ENCODE results near the gene SUB1. TPM values are rescaled to one million over a fixed set of nuclear protein-coding genes. Genes with fewer than 3 reads are reported as not detected.
"Not testable (repeated sequence)": the region's sequence is repeated elsewhere in the genome, so short reads cannot be mapped to it uniquely, and the experiment has no call there.

SUB1 gene
- total and polyA plus RNA-seq, 2 donors (not counting 1 experiment from before 2014, with no cell fraction given) = 88.0 to 358 TPM

DNA sequence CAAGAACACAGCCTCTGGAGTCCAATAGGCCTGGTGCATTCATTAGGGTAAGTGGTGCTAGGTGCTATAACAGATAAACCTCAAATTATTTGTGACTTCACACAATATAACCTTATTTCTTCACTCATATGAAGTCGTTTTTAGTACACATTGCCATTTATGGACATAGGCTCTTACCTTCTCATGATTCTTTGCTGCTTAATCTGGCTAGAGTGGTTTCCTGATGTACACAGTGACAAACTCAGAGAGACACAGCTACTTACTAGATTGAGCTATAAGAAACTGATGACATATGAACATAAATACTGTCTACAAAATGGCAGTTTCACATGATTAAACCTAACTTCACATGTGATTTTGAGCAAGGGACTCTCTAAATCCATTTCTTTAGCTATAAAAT lies 14.2 kb upstream of the SUB1 start:
- TF ChIP-seq, protein P1, sequence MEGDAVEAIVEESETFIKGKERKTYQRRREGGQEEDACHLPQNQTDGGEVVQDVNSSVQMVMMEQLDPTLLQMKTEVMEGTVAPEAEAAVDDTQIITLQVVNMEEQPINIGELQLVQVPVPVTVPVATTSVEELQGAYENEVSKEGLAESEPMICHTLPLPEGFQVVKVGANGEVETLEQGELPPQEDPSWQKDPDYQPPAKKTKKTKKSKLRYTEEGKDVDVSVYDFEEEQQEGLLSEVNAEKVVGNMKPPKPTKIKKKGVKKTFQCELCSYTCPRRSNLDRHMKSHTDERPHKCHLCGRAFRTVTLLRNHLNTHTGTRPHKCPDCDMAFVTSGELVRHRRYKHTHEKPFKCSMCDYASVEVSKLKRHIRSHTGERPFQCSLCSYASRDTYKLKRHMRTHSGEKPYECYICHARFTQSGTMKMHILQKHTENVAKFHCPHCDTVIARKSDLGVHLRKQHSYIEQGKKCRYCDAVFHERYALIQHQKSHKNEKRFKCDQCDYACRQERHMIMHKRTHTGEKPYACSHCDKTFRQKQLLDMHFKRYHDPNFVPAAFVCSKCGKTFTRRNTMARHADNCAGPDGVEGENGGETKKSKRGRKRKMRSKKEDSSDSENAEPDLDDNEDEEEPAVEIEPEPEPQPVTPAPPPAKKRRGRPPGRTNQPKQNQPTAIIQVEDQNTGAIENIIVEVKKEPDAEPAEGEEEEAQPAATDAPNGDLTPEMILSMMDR (conservative IDR thresholded peaks at IDR 0.05 in 1 of 2, IDR thresholded peaks at IDR 0.05 in 1 of 2; ENCODE audit: low read depth in 1 of 2, low read length in 2 of 2) = no peak
- no peak for TF ChIP-seq EZH2 (IDR thresholded peaks at IDR 0.05; ENCODE audit: low read length, missing control alignments)
- no peak overlapping the region for H3K4me3 ChIP-seq (replicated peaks in 1 of 4; ENCODE audit: control extremely low read depth in 1 of 4, insufficient read depth in 1 of 4, low read depth in 3 of 4, low read length in 4 of 4)
- H3K27me3 ChIP-seq (ENCODE audit: control insufficient read depth, insufficient read depth, low read length) = no peaks in the 10 kb centered on the region
- no peaks in the 10 kb centered on the region for H3K36me3 ChIP-seq (ENCODE audit: control insufficient read depth, insufficient read depth, low read length)
- H3K27ac ChIP-seq (ENCODE audit: insufficient read depth, low read length) = no peak overlapping the region
- H3K9ac ChIP-seq (ENCODE audit: insufficient read depth, low read length) = no peak overlapping the region
- H3K9me3 ChIP-seq (ENCODE audit: control insufficient read depth, insufficient read depth, low read depth, low read length) = no peaks in the 10 kb centered on the region
- no peak for DNase-seq (ENCODE audit: low read depth in 2 of 2)
- H3K4me2 ChIP-seq (ENCODE audit: extremely low read depth, insufficient read depth, low read length) = no peak overlapping the region
- no peaks in the 10 kb centered on the region for H3K79me2 ChIP-seq (ENCODE audit: control insufficient read depth, insufficient read depth, low read length)
- H4K20me1 ChIP-seq (ENCODE audit: control insufficient read depth, extremely low read depth, insufficient read depth, low read length) = no peaks in the 10 kb centered on the region
- no peaks in the 10 kb centered on the region for H3K4me1 ChIP-seq (ENCODE audit: control insufficient read depth, extremely low read depth, insufficient read depth, low read length)
- no peak overlapping the region for H2AFZ ChIP-seq (ENCODE audit: low read length)

DNA sequence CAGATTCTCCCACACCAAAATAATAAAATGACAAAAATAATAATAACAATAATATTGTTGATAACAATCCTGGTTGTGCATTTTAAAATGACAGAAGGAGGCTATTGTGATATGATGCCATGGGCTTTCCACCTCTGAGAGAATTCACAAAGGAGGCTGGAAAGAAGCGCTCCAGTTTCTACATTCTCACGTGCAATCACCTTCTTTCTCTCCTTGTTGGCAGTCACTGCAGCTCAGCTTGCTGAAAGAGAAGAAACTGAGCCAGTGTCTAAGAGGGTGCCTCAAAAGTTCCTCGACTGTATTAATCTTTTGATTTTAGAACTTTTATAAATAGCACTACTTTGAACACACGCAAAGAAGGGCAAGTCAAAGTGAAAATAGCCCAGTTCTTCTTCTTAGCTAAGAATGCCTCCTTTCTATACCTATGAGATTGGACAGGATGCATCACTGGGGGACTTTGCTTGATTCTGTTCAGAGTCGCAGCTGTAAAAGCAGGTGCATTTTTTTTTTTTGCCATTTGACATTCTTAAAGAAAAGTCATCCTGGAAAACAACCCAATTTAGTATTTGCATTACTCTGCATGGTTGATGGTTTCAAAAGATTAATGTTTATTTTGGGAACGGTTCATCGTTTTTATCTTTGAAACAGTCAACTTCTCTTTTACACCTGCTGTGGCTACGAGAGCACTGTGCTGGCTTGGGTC lies 12.4 kb upstream of the SUB1 start:
- Histone ChIP-seq H3K4me1 (ENCODE audit: control insufficient read depth, extremely low read depth, insufficient read depth, low read length) (no peaks in the 10 kb centered on the region), H3K4me3 (replicated peaks in 1 of 4; ENCODE audit: control extremely low read depth in 1 of 4, insufficient read depth in 1 of 4, low read depth in 3 of 4, low read length in 4 of 4) (no peak overlapping the region), H4K20me1 (ENCODE audit: control insufficient read depth, extremely low read depth, insufficient read depth, low read length) (no peaks in the 10 kb centered on the region), H3K4me2 (ENCODE audit: extremely low read depth, insufficient read depth, low read length) (no peak overlapping the region), H3K36me3 (ENCODE audit: control insufficient read depth, insufficient read depth, low read length) (no peaks in the 10 kb centered on the region), H3K79me2 (ENCODE audit: control insufficient read depth, insufficient read depth, low read length) (no peaks in the 10 kb centered on the region), H2AFZ (ENCODE audit: low read length) (no peak overlapping the region), H3K27ac (ENCODE audit: insufficient read depth, low read length) (no peak overlapping the region), H3K9me3 (ENCODE audit: control insufficient read depth, insufficient read depth, low read depth, low read length) (no peaks in the 10 kb centered on the region), H3K27me3 (ENCODE audit: control insufficient read depth, insufficient read depth, low read length) (no peaks in the 10 kb centered on the region), H3K9ac (ENCODE audit: insufficient read depth, low read length) (no peak overlapping the region)
- DNase-seq (ENCODE audit: low read depth in 2 of 2) = no peak
- TF ChIP-seq, protein P1 (conservative IDR thresholded peaks at IDR 0.05 in 1 of 2, IDR thresholded peaks at IDR 0.05 in 1 of 2; ENCODE audit: low read depth in 1 of 2, low read length in 2 of 2) = no peak
- TF ChIP-seq EZH2 (IDR thresholded peaks at IDR 0.05; ENCODE audit: low read length, missing control alignments) = no peak

DNA sequence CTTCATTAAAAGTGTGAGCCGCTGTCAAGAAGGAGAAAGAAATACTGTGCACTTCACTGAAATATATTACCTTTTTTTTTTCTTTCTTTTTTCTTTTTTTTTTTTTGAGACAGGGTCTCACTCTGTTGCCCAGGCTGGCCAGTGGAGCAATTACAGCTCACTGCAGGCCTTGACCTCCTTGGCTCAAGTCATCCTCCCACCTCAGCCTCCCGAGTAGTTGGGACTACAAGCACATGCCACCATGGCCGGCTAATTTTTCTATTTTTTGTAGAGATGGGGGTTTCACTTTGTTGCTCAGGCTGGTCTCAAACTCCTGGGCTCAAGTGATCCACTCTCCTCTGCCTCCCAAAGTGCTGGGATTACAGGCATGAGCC lies 11.9 kb upstream of the SUB1 start:
- DNase-seq (ENCODE audit: low read depth in 2 of 2); H3K9ac ChIP-seq (ENCODE audit: insufficient read depth, low read length); H3K9me3 ChIP-seq (ENCODE audit: control insufficient read depth, insufficient read depth, low read depth, low read length); H3K4me2 ChIP-seq (ENCODE audit: extremely low read depth, insufficient read depth, low read length); H2AFZ ChIP-seq (ENCODE audit: low read length); H3K4me3 ChIP-seq (replicated peaks in 1 of 4; ENCODE audit: control extremely low read depth in 1 of 4, insufficient read depth in 1 of 4, low read depth in 3 of 4, low read length in 4 of 4); H3K27ac ChIP-seq (ENCODE audit: insufficient read depth, low read length); H3K79me2 ChIP-seq (ENCODE audit: control insufficient read depth, insufficient read depth, low read length); H3K4me1 ChIP-seq (ENCODE audit: control insufficient read depth, extremely low read depth, insufficient read depth, low read length); H4K20me1 ChIP-seq (ENCODE audit: control insufficient read depth, extremely low read depth, insufficient read depth, low read length); H3K27me3 ChIP-seq (ENCODE audit: control insufficient read depth, insufficient read depth, low read length); H3K36me3 ChIP-seq (ENCODE audit: control insufficient read depth, insufficient read depth, low read length): not testable (repeated sequence)

Measured in fibroblast of lung (primary cell).